Psoas muscle (tissue), 8 donors: Measurements from ENCODE around the gene MCTP1. TPM values are rescaled to one million over a fixed set of nuclear protein-coding genes. Genes with fewer than 3 reads are reported as not detected.

Experiments
- ATAC-seq, 4 donors: fragments of 200-7000 bp; cut with Tn5 transposase; one replicate each; pipeline ENCODE4 v1.9.1; 2020; ENCODE audit warnings: moderate library complexity in 3 of 4, mild to moderate bottlenecking in 2 of 4
- DNase-seq, 2 donors: peaks; one replicate each; pipeline ENCODE4 v3.0.0-alpha.2; 2020
- H3K27ac ChIP-seq: fragments of 200-600 bp; one replicate; pipeline ENCODE4 v1.8.0; 2022
- H3K27me3 ChIP-seq, 3 donors: fragments of 200-600 bp in 1 of 3; one replicate each; pipeline versions ENCODE4 v1.6.1 to v1.8.0; 2013 to 2022; ENCODE audit warnings: low read length in 2 of 3, mild to moderate bottlenecking in 2 of 3, moderate library complexity in 1 of 3; ENCODE audit not compliant: insufficient read depth in 3 of 3
- H3K36me3 ChIP-seq, 2 donors: fragments of 200-600 bp in 1 of 2; one replicate each; pipeline versions ENCODE4 v1.6.1 to v1.8.0; 2013 to 2022; ENCODE audit warnings: low read depth in 1 of 2, mild to moderate bottlenecking in 1 of 2, moderate library complexity in 1 of 2; ENCODE audit not compliant: insufficient read depth in 1 of 2
- H3K4me1 ChIP-seq: fragments of 200-600 bp; one replicate; pipeline ENCODE4 v1.8.0; 2022
- H3K4me3 ChIP-seq: fragments of 200-600 bp; one replicate; pipeline ENCODE4 v1.8.0; 2022; ENCODE audit warnings: mild to moderate bottlenecking
- H3K9me3 ChIP-seq: fragments of 200-600 bp; one replicate; pipeline ENCODE4 v1.8.0; 2022
- WGBS, 3 donors: extraction: QIAGEN DNeasy Blood & Tissue Kit; methylation state at CpG; one replicate each; pipeline versions ENCODE4 v1.1.6 to v1.1.7; 2013; 5-methylcytosine and 5-hydroxymethylcytosine counted together
- intact Hi-C, 2 donors: fragments of 100-400 bp; cut with DNase I; formaldehyde crosslinking; loops; one replicate each; pipeline versions ENCODE4 v1.11.0 to v1.14.2; 2022
- polyA plus RNA-seq, 3 donors: library from polyadenylated mRNA; stranded (reverse); fragments of 200-250 nt; gene quantifications; one replicate each; pipeline ENCODE4 v1.2.3, GENCODE V29; 2013
- total RNA-seq, 4 donors: library from RNA; stranded (reverse); fragmentation: NEBNext Ultra II Directional in 2 of 4; extraction: Animal tissue kit (Norgen Biotek cat#: 25700) in 2 of 4; gene quantifications; one replicate each; pipeline versions ENCODE4 v1.2.1 to v1.2.4, GENCODE V29; 2021 to 2023
- TF ChIP-seq, protein P1 (sequence below): fragments of 200-600 bp; IDR thresholded peaks from one replicate; pipeline ENCODE4 v1.8.0; 2022; ENCODE audit warnings: antibody characterized with exemption
- donor health status: healthy with polysubstance abuse.
- donor health status: DM: no; HTN: no; CAD: no; lungs with moderate emphysema.
- donor health status: Bipolar disorder and iron deficiency.
- donor health status: healthy.
- donor health status: DM: yes; HTN: yes; CAD: no.
- donor health status: DM: no; HTN: no; CAD: no.
- donor health status: DM: no; HTN: no; CAD: no.
- donor health status: DM: yes; HTN: yes; CAD: no.

MCTP1 gene
- total and polyA plus RNA-seq, 7 donors, result 1.4 to 8.8 (median 3.5) TPM

DNA sequence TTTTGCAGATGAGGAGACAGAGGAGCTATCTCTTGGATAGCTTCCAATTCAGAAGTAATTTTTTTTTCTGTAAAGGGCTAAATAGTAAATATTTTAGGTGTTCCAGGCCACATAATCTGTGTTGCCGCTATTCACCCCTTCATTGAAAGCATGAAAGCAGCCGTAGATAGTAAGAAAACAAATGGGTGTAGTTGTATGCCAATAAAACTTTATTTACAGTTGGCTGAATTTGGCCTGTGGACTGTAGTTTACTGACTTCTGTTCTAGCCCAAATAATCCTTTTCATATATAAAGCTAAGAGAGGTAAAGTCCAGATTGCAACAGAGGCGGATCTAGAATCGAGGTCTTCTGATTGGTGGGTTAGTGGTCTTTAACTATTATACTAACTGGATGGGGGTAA is 537.5 kb downstream of the MCTP1 start:
- Histone ChIP-seq H3K27ac (no peak overlapping the region), H3K9me3 (no peaks in the 10 kb centered on the region), H3K4me3 (no peak overlapping the region), H3K36me3 (no peaks in the 10 kb centered on the region), H3K4me1 (no peaks in the 10 kb centered on the region), H3K27me3 (no peaks in the 10 kb centered on the region)
- DNase-seq (no peak), ATAC-seq (no peak)
- 72 to 96% (median 84%) methylated on average over 4 of the region's 4 CpGs for WGBS, 3 donors
- TF ChIP-seq, protein P1, sequence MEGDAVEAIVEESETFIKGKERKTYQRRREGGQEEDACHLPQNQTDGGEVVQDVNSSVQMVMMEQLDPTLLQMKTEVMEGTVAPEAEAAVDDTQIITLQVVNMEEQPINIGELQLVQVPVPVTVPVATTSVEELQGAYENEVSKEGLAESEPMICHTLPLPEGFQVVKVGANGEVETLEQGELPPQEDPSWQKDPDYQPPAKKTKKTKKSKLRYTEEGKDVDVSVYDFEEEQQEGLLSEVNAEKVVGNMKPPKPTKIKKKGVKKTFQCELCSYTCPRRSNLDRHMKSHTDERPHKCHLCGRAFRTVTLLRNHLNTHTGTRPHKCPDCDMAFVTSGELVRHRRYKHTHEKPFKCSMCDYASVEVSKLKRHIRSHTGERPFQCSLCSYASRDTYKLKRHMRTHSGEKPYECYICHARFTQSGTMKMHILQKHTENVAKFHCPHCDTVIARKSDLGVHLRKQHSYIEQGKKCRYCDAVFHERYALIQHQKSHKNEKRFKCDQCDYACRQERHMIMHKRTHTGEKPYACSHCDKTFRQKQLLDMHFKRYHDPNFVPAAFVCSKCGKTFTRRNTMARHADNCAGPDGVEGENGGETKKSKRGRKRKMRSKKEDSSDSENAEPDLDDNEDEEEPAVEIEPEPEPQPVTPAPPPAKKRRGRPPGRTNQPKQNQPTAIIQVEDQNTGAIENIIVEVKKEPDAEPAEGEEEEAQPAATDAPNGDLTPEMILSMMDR, result no peak
- intact Hi-C loops, result no loop called here

GRCh38 chr5:94746731-94747124 is 538.2 kb downstream of the MCTP1 start:
- 48 to 63% (median 54%) methylated on average over 1 of the region's 1 CpG for WGBS, 3 donors
- Histone ChIP-seq H3K4me3 (no peak overlapping the region), H3K27ac (no peak overlapping the region), H3K4me1 (no peaks in the 10 kb centered on the region), H3K36me3 (no peaks in the 10 kb centered on the region), H3K9me3 (no peaks in the 10 kb centered on the region), H3K27me3 (no peaks in the 10 kb centered on the region)
- intact Hi-C loops, result no loop called here
- TF ChIP-seq, protein P1, result no peak
- ATAC-seq (no peak), DNase-seq (no peak)

- intact Hi-C loops, result no loop called here
- H3K9me3 ChIP-seq, result no peaks in the 10 kb centered on the region
- H3K27me3 ChIP-seq, result no peaks in the 10 kb centered on the region
- H3K27ac ChIP-seq, result no peak overlapping the region
- ATAC-seq, result no peak
- WGBS, 3 donors, result 70 to 89% (median 80%) methylated on average over 5 of the region's 5 CpGs
- no peak for DNase-seq
- no peaks in the 10 kb centered on the region for H3K36me3 ChIP-seq
- H3K4me1 ChIP-seq, result no peaks in the 10 kb centered on the region
- H3K4me3 ChIP-seq, result no peak overlapping the region
- TF ChIP-seq, protein P1, result no peak
Measured at GRCh38 chr5:94745786-94746730, 538.8 kb downstream of the MCTP1 start.

DNA sequence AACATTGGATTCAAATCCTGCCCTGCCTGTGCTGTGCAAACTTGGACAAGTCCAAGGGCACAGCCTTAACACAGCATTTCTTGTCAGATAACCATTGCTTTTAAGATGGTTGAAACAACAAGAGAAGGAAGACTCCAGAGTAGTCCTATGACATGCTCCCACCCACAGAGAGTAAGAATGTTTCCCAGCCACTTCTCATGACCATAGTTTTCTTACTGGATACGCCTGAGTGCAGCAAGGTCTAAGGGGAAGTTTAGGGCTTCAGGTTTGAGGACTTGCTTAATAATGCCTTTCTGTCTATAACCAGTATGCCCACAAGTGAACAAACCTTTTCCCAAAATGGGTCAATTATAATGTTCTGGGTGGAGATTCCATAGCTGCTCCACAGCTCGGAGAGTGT is 540.0 kb downstream of the MCTP1 start:
- TF ChIP-seq, protein P1, result no peak
- Histone ChIP-seq H3K27me3 (no peaks in the 10 kb centered on the region), H3K27ac (no peak overlapping the region), H3K9me3 (no peaks in the 10 kb centered on the region), H3K4me3 (no peak overlapping the region), H3K4me1 (no peaks in the 10 kb centered on the region), H3K36me3 (no peaks in the 10 kb centered on the region)
- DNase-seq (no peak), ATAC-seq (no peak)
- intact Hi-C loops, result no loop called here
- 89 to 93% (median 89%) methylated on average over 2 of the region's 2 CpGs for WGBS, 3 donors
